ENCODE data around the gene MED25.
"Not testable (repeated sequence)": the region's sequence is repeated elsewhere in the genome, so short reads cannot be mapped to it uniquely, and the experiment has no call there.

The MED25 gene

GRCh38 chr19:49814010-49814409 lies 4.1 kb upstream of the MED25 start:
- DNase-seq (ENCODE audit: low read depth in 2 of 2), result no peak

GRCh38 chr19:49816590-49816989 lies 1.5 kb upstream of the MED25 start:
- DNase-seq (ENCODE audit: low read depth in 2 of 2), result no peak

- DNase-seq (ENCODE audit: low read depth in 2 of 2), result no peak
Measured at GRCh38 chr19:49818649-49819370, 721 bp downstream of the MED25 start.

- DNase-seq (ENCODE audit: low read depth in 2 of 2), result not testable (repeated sequence)
Measured at GRCh38 chr19:49819452-49820115, 1.5 kb downstream of the MED25 start.

GRCh38 chr19:49820125-49820524 lies 2.0 kb downstream of the MED25 start:
- DNase-seq (ENCODE audit: low read depth in 2 of 2), result no peak

GRCh38 chr19:49823472-49823871 lies 5.4 kb downstream of the MED25 start:
- DNase-seq (ENCODE audit: low read depth in 2 of 2), result no peak

GRCh38 chr19:49824662-49825061 lies 6.6 kb downstream of the MED25 start:
- DNase-seq (ENCODE audit: low read depth in 2 of 2), result no peak

GRCh38 chr19:49827034-49827433 lies 8.9 kb downstream of the MED25 start:
- no peak for DNase-seq (ENCODE audit: low read depth in 2 of 2)

GRCh38 chr19:49829200-49829599 lies 11.1 kb downstream of the MED25 start:
- no peak for DNase-seq (ENCODE audit: low read depth in 2 of 2)

GRCh38 chr19:49829721-49830120 lies 11.6 kb downstream of the MED25 start:
- no peak for DNase-seq (ENCODE audit: low read depth in 2 of 2)

GRCh38 chr19:49830766-49831165 lies 12.7 kb downstream of the MED25 start:
- DNase-seq (ENCODE audit: low read depth in 2 of 2), result no peak

- no peak for DNase-seq (ENCODE audit: low read depth in 2 of 2)
Measured at GRCh38 chr19:49831592-49831991, 13.5 kb downstream of the MED25 start.

GRCh38 chr19:49832556-49832955 lies 14.5 kb downstream of the MED25 start:
- no peak for DNase-seq (ENCODE audit: low read depth in 2 of 2)

- DNase-seq (ENCODE audit: low read depth in 2 of 2), result no peak
Measured at GRCh38 chr19:49833599-49833998, 15.5 kb downstream of the MED25 start.

GRCh38 chr19:49835562-49835961 lies 17.5 kb downstream of the MED25 start:
- DNase-seq (ENCODE audit: low read depth in 2 of 2), result no peak

GRCh38 chr19:49836176-49837008 lies 18.3 kb downstream of the MED25 start:
- no peak for DNase-seq (ENCODE audit: low read depth in 2 of 2)

- DNase-seq (ENCODE audit: low read depth in 2 of 2), result no peak
Measured at GRCh38 chr19:49837009-49837310, 18.9 kb downstream of the MED25 start.

- no peak for DNase-seq (ENCODE audit: low read depth in 2 of 2)
Measured at GRCh38 chr19:49837425-49837824, 19.3 kb downstream of the MED25 start.

- no peak for DNase-seq (ENCODE audit: low read depth in 2 of 2)
Measured at GRCh38 chr19:49838885-49839588, 20.9 kb downstream of the MED25 start.

- DNase-seq (ENCODE audit: low read depth in 2 of 2), result no peak
Measured at GRCh38 chr19:49839713-49840112, 21.6 kb downstream of the MED25 start.

- DNase-seq (ENCODE audit: low read depth in 2 of 2), result no peak
Measured at GRCh38 chr19:49840321-49840720, 22.2 kb downstream of the MED25 start.

GRCh38 chr19:49840736-49841249 lies 22.7 kb downstream of the MED25 start:
- DNase-seq (ENCODE audit: low read depth in 2 of 2), result no peak
